ENCODE measurements around the gene MRFAP1L1. TPM values are rescaled to one million over a fixed set of nuclear protein-coding genes. Genes with fewer than 3 reads are reported as not detected.

Gene MRFAP1L1
- total and polyA plus RNA-seq, 9 of the 15 experiments (the other 6 are each of a cell fraction or from before 2014, with no cell fraction given), result 37.6 to 111 (median 83.8) TPM

- POLR2A ChIA-PET, result interaction anchor here (0.6 to 1.8 kb wide), 6 partner anchors 8 to 284 kb away, joined by 3 to 9 read pairs (median 4); partner anchors contain the start of gene S100P
- H3K79me2 ChIP-seq (ENCODE audit: control insufficient read depth, insufficient read depth, low read length), result peaks cover 27% of the 10 kb centered on the region
- TF ChIP-seq NFYB (IDR thresholded peaks at IDR 0.05; ENCODE audit: extremely low read depth, insufficient read length), result no peak
- TF ChIP-seq ZNF445 (CRISPR knock-in tag; IDR thresholded peaks at IDR 0.05; ENCODE audit: low read depth), result no peak
- TF ChIP-seq, protein P1, sequence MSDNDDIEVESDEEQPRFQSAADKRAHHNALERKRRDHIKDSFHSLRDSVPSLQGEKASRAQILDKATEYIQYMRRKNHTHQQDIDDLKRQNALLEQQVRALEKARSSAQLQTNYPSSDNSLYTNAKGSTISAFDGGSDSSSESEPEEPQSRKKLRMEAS (CRISPR knock-in tag; IDR thresholded peaks at IDR 0.05), result peak; percentile 30; the same call in 1 of the 2 replicates
- TF ChIP-seq ZBTB17 (CRISPR knock-in tag; IDR thresholded peaks at IDR 0.05), result no peak
- TF ChIP-seq ZC3H4 (CRISPR knock-in tag; IDR thresholded peaks at IDR 0.05; ENCODE audit: borderline replicate concordance), result no peak
- no peak for TF ChIP-seq SRSF3 (IDR thresholded peaks at IDR 0.05; ENCODE audit: insufficient read depth, low read length)
- TF ChIP-seq, protein P2, sequence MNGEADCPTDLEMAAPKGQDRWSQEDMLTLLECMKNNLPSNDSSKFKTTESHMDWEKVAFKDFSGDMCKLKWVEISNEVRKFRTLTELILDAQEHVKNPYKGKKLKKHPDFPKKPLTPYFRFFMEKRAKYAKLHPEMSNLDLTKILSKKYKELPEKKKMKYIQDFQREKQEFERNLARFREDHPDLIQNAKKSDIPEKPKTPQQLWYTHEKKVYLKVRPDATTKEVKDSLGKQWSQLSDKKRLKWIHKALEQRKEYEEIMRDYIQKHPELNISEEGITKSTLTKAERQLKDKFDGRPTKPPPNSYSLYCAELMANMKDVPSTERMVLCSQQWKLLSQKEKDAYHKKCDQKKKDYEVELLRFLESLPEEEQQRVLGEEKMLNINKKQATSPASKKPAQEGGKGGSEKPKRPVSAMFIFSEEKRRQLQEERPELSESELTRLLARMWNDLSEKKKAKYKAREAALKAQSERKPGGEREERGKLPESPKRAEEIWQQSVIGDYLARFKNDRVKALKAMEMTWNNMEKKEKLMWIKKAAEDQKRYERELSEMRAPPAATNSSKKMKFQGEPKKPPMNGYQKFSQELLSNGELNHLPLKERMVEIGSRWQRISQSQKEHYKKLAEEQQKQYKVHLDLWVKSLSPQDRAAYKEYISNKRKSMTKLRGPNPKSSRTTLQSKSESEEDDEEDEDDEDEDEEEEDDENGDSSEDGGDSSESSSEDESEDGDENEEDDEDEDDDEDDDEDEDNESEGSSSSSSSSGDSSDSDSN (IDR thresholded peaks at IDR 0.05; ENCODE audit: borderline replicate concordance in 1 of 2, low read depth in 2 of 2, low read length in 2 of 2), result no peak
- no peak for TF ChIP-seq ZNF740 (CRISPR knock-in tag; IDR thresholded peaks at IDR 0.05)
- TF ChIP-seq ZNF740 (tag; IDR thresholded peaks at IDR 0.05), result no peak
- TF ChIP-seq NUFIP1 (IDR thresholded peaks at IDR 0.05; ENCODE audit: partially characterized antibody), result no peak
- peak; percentile 12 for TF ChIP-seq SP2 (IDR thresholded peaks at IDR 0.05; ENCODE audit: extremely low read depth, low read depth, low read length, poor library complexity, severe bottlenecking)
- no peak for TF ChIP-seq YY1 (IDR thresholded peaks at IDR 0.05; ENCODE audit: borderline replicate concordance in 1 of 3, control insufficient read depth in 1 of 3, extremely low read depth in 1 of 3, insufficient read depth in 3 of 3, insufficient read length in 1 of 3, insufficient replicate concordance in 2 of 3, low read depth in 1 of 3, low read length in 2 of 3)
- TF ChIP-seq SRSF7 (optimal IDR thresholded peaks at IDR 0.05; ENCODE audit: low read depth, low read length), result no peak
- TF ChIP-seq, protein P3, sequence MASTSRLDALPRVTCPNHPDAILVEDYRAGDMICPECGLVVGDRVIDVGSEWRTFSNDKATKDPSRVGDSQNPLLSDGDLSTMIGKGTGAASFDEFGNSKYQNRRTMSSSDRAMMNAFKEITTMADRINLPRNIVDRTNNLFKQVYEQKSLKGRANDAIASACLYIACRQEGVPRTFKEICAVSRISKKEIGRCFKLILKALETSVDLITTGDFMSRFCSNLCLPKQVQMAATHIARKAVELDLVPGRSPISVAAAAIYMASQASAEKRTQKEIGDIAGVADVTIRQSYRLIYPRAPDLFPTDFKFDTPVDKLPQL (IDR thresholded peaks at IDR 0.05; ENCODE audit: extremely low read depth, insufficient read length), result no peak
- TF ChIP-seq TAF15 (IDR thresholded peaks at IDR 0.05; ENCODE audit: low read depth, low read length), result no peak
- no peak for TF ChIP-seq EGR1 (conservative IDR thresholded peaks at IDR 0.05)
- TF ChIP-seq SMARCA4 (IDR thresholded peaks at IDR 0.05), result no peak
Observed at GRCh38 chr4:6680372-6681034, 29.2 kb downstream of the MRFAP1L1 start.

More at GRCh38 chr4:6680372-6681034, 29.2 kb downstream of the MRFAP1L1 start:
- DNase-seq (ENCODE audit: extremely low read depth in 1 of 4, low spot score in 3 of 4) (peak in 3 of 4 experiments; percentile 61 to 67 (median 62)), FAIRE-seq (peak; percentile 44), ATAC-seq (peak; percentile 50)
- peaks cover 29% of the 10 kb centered on the region for H3K36me3 ChIP-seq (ENCODE audit: control insufficient read depth, insufficient read depth, low read length)
- BruUV-seq (replicated peaks), result no TSS peak
- H3K27ac ChIP-seq (ENCODE audit: extremely low read depth, low read depth, low read length), result no peak overlapping the region
- CTCF ChIA-PET (ENCODE audit: low intra/inter-chr PET ratio), result no interaction called here
- in situ Hi-C loops (cut with MboI) (no loop called here), intact Hi-C loops (cut with micrococcal nuclease) (loop anchor here (5.0 kb wide), 1 partner anchor 108 kb away; no protein-coding TSS in a partner anchor)
- H3K27me3 ChIP-seq (ENCODE audit: control insufficient read depth in 2 of 2, insufficient read depth in 2 of 2, low read length in 2 of 2), result no peaks in the 10 kb centered on the region
- no peak overlapping the region for H2AFZ ChIP-seq (ENCODE audit: low read depth, low read length)
- H4K20me1 ChIP-seq (replicated peaks; ENCODE audit: control insufficient read depth, insufficient read depth, low read length), result peaks cover 26% of the 10 kb centered on the region; the same call in 1 of the 2 replicates
- H3K4me2 ChIP-seq (ENCODE audit: insufficient read depth, low read length), result no peak overlapping the region
- peak overlapping the region in 1 of 2 experiments; percentile 15; a peak in 1 of 4 replicates for H3K9ac ChIP-seq (ENCODE audit: insufficient read depth in 1 of 2, low read depth in 2 of 2, low read length in 2 of 2)
- H3K4me3 ChIP-seq, result no peak overlapping the region
- H3K9me1 ChIP-seq (ENCODE audit: control insufficient read depth, insufficient read depth, low read length), result no peaks in the 10 kb centered on the region
- peaks cover 25 to 36% of the 10 kb centered on the region in 2 experiments for H3K4me1 ChIP-seq (replicated peaks in 1 of 2; ENCODE audit: control insufficient read depth in 2 of 2, insufficient read depth in 2 of 2, low read length in 2 of 2)
- no peaks in the 10 kb centered on the region for H3K9me3 ChIP-seq (replicated peaks; ENCODE audit: control insufficient read depth, insufficient read depth, low read depth, low read length)
- 63% methylated on average over 10 of the region's 10 CpGs for WGBS (ENCODE audit: insufficient coverage, low coverage, missing lambda C conversion rate)
